Measurements from ENCODE around the gene CNN2.

Gene CNN2

DNA sequence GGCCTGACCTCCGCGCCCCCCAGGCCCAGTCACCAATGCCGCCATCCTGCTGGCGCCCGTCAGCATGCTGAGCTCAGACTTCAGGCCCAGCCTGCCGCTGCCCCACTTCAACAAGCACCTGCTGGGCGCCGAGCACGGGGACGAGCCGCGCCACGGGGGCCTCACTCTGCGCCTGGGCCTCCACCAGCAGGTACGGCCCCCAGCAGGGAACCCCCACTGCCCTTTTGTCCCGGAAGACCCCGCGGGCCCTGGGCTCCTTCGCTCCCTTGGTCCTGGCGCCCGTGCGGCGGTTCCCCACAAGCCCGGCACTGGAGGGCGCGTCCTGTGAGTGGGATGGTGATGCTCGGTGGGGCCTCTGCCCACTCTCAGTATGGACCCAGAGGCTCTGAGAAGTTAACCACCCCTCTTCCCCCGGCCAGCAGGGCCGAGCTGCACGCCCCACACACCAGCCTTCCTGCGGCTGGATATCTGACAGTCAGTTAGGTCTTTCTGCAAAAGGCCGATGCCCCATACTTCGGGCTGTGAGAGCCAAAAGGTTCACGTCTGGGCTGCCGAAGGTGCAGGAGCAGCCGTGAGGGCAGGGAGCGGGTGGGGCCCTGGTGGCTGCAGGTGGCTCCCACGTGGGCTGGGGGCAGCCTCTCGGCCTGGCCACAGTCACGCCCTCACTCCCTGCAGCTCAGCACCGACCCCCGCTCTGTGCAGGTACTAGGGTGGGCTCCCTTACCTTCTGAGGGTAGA is 34.3 kb upstream of the CNN2 start:
- H3K4me3 ChIP-seq (ENCODE audit: low read length): no peak overlapping the region
- TF ChIP-seq CTCF (conservative IDR thresholded peaks at IDR 0.05; ENCODE audit: low read length): no peak
- no peak for DNase-seq (ENCODE audit: low read depth)

GRCh38 chr19:992670-993055 is 33.7 kb upstream of the CNN2 start:
- TF ChIP-seq CTCF (conservative IDR thresholded peaks at IDR 0.05; ENCODE audit: low read length): no peak
- no peak for DNase-seq (ENCODE audit: low read depth)
- no peak overlapping the region for H3K4me3 ChIP-seq (ENCODE audit: low read length)

DNA sequence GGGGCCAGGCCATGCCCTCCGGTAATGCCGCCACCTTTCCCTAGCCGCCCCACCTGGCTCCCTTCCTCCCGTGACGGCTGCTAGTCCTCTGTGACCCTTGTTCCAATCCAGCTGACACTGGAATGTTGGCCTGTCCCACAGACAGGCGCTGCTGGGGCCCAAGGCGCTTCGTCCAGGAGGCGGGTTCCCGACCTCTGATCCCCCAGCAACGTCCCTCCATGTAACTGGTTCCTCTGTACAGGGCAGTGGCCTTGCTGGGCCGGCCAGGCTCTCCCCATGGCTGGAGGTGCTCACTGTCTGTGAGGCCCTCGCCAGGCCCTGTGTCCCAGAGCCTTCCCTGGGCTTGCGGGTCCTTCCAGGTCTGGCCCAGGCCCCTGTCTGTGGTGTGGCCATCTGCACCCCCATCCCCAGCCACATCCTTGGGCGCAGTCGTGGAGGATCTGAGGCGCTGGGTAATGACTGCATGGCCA is 33.0 kb upstream of the CNN2 start:
- no peak for DNase-seq (ENCODE audit: low read depth)
- TF ChIP-seq CTCF (conservative IDR thresholded peaks at IDR 0.05; ENCODE audit: low read length): no peak
- no peak overlapping the region for H3K4me3 ChIP-seq (ENCODE audit: low read length)

- no peak for DNase-seq (ENCODE audit: low read depth)
- TF ChIP-seq CTCF (conservative IDR thresholded peaks at IDR 0.05; ENCODE audit: low read length): no peak
- no peak overlapping the region for H3K4me3 ChIP-seq (ENCODE audit: low read length)
Measured at GRCh38 chr19:993831-994393, 32.5 kb upstream of the CNN2 start.

DNA sequence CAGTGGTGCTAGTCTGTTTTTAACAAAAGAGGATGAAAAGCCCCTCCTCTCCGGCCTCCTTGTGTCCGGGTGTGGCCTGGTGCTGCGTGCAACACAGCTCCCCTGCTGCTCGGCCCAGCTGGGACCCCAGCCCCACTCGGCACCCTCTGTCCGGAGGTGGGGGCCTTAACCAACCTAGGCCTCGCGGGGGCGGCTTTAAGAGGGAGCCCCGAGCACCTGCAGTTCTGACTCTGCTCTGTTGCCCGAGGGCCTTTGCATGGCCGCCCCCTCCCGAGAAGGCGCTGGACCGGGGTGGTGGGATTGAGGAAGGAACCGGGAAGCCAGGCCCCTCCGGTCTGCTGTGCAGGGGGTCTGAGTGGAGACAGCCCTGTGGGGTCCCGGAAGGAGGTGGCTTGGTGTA is 31.9 kb upstream of the CNN2 start:
- no peak for TF ChIP-seq CTCF (conservative IDR thresholded peaks at IDR 0.05; ENCODE audit: low read length)
- no peak overlapping the region for H3K4me3 ChIP-seq (ENCODE audit: low read length)
- DNase-seq (ENCODE audit: low read depth): no peak

DNA sequence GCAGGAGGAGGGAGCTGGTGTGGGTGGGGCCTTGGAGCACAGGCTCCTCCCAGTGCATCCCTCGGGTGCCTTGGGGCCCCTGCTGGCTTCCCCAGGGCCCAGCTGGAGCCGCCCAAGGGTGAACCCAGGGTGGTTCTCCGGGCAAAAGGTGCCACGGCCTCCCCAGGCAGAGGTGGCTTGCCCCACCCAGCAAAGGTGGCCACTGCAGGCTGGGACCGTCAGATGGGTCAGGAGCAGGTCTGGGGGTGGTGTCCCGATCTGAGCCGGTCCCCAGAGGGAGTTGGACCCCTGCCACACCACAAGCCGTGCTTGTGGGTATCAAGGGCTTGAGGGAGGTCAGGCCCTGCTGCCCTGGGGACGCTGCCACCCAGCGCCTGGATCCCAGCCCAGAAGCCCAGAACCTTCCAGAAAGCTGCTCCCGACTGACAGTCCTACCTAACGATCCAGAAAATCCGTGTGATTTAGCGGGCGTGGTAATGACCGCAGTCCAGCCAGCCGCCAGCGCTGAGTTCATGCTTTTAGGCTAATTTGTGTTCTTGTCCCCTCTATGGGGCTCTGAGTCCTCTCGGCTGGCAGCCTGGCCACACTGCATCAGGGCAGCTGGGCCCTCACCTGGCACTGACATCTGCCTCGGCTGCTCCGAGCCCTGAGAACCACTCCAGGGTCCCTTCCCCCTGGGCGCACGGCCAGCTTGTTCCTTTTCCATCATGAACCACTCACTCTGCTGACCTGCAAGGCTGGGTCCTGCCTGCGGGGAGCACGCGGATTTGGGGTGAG is 31.2 kb upstream of the CNN2 start:
- no peak for DNase-seq (ENCODE audit: low read depth)
- no peak overlapping the region for H3K4me3 ChIP-seq (ENCODE audit: low read length)
- no peak for TF ChIP-seq CTCF (conservative IDR thresholded peaks at IDR 0.05; ENCODE audit: low read length)
